Lung (tissue), 12 donors: ENCODE measurements around the gene JKAMP. TPM values are rescaled to one million over a fixed set of nuclear protein-coding genes. Genes with fewer than 3 reads are reported as not detected.

Experiments
- ATAC-seq: fragments of 200-7000 bp; cut with Tn5 transposase; one replicate; pipeline ENCODE4 v1.9.1; 2020; ENCODE audit warnings: moderate number of reproducible peaks; ENCODE audit not compliant: insufficient read depth, low FRiP score
- DNase-seq, 3 donors: peaks; one replicate each; pipeline ENCODE4 v3.0.0-alpha.2; 2013 to 2017
- H3K27ac ChIP-seq, 2 donors: one replicate each; pipeline ENCODE4 v1.5.1; 2013; ENCODE audit warnings: mild to moderate bottlenecking in 2 of 2, moderate library complexity in 2 of 2, control low read depth in 1 of 2, inconsistent platforms in 1 of 2, low read depth in 1 of 2, low read length in 1 of 2
- H3K27me3 ChIP-seq, 3 donors: one replicate each; pipeline ENCODE4 v1.5.1; 2013; ENCODE audit warnings: low read length in 2 of 3; ENCODE audit not compliant: control insufficient read depth in 3 of 3, insufficient read depth in 3 of 3
- H3K36me3 ChIP-seq, 4 donors: one replicate each; pipeline ENCODE4 v1.5.1; 2013; ENCODE audit warnings: low read length in 4 of 4, mild to moderate bottlenecking in 1 of 4, moderate library complexity in 1 of 4; ENCODE audit not compliant: control insufficient read depth in 4 of 4, insufficient read depth in 4 of 4
- H3K4me1 ChIP-seq, 5 donors: one replicate each; pipeline ENCODE4 v1.5.1; 2013; ENCODE audit warnings: low read length in 5 of 5, mild to moderate bottlenecking in 2 of 5, moderate library complexity in 1 of 5; ENCODE audit not compliant: control insufficient read depth in 5 of 5, insufficient read depth in 5 of 5
- H3K4me3 ChIP-seq: one replicate; pipeline ENCODE4 v1.5.1; 2013; ENCODE audit warnings: mild to moderate bottlenecking, control low read depth, moderate library complexity
- H3K9ac ChIP-seq, 2 donors: one replicate each; pipeline ENCODE4 v1.5.1; 2013; ENCODE audit warnings: low read length in 2 of 2, control low read depth in 1 of 2; ENCODE audit not compliant: insufficient read depth in 1 of 2
- H3K9me3 ChIP-seq, 4 donors: one replicate each; pipeline ENCODE4 v1.5.1; 2013; ENCODE audit warnings: low read length in 3 of 4, mild to moderate bottlenecking in 1 of 4, moderate library complexity in 1 of 4; ENCODE audit not compliant: control insufficient read depth in 4 of 4, insufficient read depth in 3 of 4
- CTCF ChIP-seq: IDR thresholded peaks from 2 replicates; pipeline ENCODE4 v1.5.1; 2012; ENCODE audit warnings: mild to moderate bottlenecking; ENCODE audit errors: control extremely low read depth, extremely low read depth
- WGBS, 2 donors: extraction: QIAGEN DNeasy Blood & Tissue Kit; methylation state at CpG; one replicate each; pipeline ENCODE4 v1.1.7; 2013; 5-methylcytosine and 5-hydroxymethylcytosine counted together
- polyA plus RNA-seq, 2 donors: library from polyadenylated mRNA; stranded (reverse); fragments of 200-250 nt; gene quantifications; one replicate each; pipeline ENCODE4 v1.2.1, GENCODE V29; 2013
- total RNA-seq, 2 donors: library from RNA; depleted of rRNA in 1 of 2; stranded (reverse); fragments of >200 nt in 1 of 2; gene quantifications; one replicate each; pipeline ENCODE4 v1.2.1, GENCODE V29; 2014 to 2021
- donor health status: control.
- donor health status: control.
- donor health status: Bipolar disorder and iron deficiency.
- donor health status: healthy.
- donor health status: DM: yes; HTN: yes; CAD: no.

JKAMP gene
- total and polyA plus RNA-seq, 4 donors = 21.8 to 111 (median 38.7) TPM

DNA sequence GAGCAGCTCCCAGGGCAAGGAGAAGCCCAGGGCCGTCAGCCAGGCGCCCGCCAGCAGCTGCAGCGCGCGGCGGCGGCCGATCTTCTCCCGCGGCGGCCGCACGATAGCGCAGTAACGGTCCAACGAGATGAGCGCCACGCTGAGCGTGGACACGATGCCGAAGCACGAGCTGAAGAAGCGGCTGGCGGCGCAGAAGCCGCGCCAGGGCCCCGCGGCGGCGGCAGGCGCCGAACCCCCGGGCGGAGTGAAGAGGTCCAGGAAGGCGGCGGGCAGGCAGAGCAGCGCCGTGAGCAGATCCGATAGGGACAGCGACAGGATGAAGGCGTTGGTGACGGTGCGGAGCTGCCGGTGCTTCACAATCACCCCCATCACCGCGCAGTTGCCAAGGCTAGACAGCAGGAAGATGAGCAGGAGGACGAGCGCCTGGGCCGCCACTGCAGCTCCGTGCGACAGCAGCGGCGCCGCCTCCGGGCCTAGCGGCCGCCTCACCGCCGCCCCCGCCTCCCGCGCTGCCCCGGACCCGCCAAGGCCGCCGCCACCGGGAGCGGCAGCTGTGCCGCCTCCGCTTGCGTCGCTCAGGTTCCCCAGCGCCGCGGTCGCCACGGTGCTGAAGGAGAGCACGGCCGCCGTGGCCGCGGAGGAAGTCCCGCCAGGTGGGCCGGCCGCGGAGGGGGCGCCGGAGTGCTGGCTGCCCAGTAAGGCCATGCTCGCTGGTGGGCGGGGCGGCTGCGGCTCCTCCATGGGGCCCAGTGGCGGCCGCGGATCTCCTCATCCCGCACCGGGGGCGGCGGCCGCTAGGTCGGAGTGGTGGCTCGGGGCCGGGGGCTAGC, 19.6 kb upstream of the JKAMP start:
- H3K9ac ChIP-seq = no peak overlapping the region
- 0 to 1% methylated on average over 79 to 105 of the region's 105 CpGs for WGBS, 2 donors
- H3K9me3 ChIP-seq = no peaks in the 10 kb centered on the region
- peak overlapping the region in 1 of 2 donors; percentile 44 for H3K27ac ChIP-seq
- TF ChIP-seq CTCF = no peak
- H3K4me3 ChIP-seq = peak overlapping the region; percentile 60
- DNase-seq (peak; percentile 67 to 74 (median 72)), ATAC-seq (peak; percentile 82)
- peaks cover 0 to 8% (median 0%) of the 10 kb centered on the region in 5 donors for H3K4me1 ChIP-seq
- H3K36me3 ChIP-seq = peaks cover 0 to 7% (median 4%) of the 10 kb centered on the region in 4 donors
- peaks cover 0 to 3% (median 0%) of the 10 kb centered on the region in 3 donors for H3K27me3 ChIP-seq

DNA sequence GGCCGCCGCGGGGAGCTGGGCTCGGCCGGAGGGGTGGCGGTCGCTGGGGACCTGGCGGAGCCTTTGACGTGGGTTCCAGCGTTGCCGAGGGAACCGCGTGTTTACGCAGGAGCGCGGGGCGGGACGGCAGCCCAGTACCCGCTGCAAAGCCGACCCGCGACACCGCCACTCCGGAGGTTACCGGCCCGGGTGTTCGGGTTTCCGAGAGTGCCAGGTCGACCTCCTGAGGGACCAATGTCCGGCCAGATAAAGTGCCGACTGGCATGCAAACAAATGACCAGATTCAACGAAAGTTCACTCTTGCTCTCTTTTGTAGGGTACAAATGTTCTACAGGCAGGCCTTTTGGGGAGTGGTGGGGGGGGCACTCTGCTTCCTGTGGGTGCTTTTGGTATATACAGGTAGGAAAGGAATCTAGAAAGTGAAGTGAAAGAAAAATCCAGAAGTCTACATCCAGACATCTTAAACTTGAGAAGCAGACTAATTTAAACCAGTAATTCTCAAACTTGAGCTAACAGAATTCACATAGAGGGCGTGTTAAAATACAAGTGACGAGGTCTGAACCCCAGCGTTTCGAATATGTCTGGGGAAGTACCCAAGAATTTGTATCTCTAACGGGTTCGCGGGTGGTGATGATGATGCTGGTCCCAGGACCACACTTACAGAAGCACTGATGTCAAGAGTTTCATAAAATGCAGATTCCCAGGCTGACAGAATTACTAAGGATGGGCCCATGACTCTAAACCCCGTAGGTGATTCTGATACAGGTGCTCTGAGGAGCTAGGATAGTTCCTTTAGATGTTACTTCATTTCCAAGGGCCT, 18.8 kb upstream of the JKAMP start, which contains the start of gene GPR135:
Gene GPR135 (minus strand): TSS at position 65 of the 820 bp plus-strand sequence. CDS start 154 bp downstream, outside the sequence.
- peaks cover 0 to 8% (median 5%) of the 10 kb centered on the region in 4 donors for H3K36me3 ChIP-seq
- DNase-seq (peak; percentile 71 to 76 (median 73)), ATAC-seq (peak; percentile 49)
- H3K27ac ChIP-seq = peak within 1 kb of the TSS in 1 of 2 donors; percentile 44
- peaks cover 0 to 3% (median 0%) of the 10 kb centered on the region in 3 donors for H3K27me3 ChIP-seq
- H3K9me3 ChIP-seq = no peaks in the 10 kb centered on the region
- 19 to 22% methylated on average over 35 to 40 of the region's 40 CpGs for WGBS, 2 donors
- no peak within 1 kb of the TSS for H3K9ac ChIP-seq
- H3K4me1 ChIP-seq = peaks cover 0 to 8% (median 0%) of the 10 kb centered on the region in 5 donors
- TF ChIP-seq CTCF = no peak
- H3K4me3 ChIP-seq = peak within 1 kb of the TSS; percentile 60

DNA sequence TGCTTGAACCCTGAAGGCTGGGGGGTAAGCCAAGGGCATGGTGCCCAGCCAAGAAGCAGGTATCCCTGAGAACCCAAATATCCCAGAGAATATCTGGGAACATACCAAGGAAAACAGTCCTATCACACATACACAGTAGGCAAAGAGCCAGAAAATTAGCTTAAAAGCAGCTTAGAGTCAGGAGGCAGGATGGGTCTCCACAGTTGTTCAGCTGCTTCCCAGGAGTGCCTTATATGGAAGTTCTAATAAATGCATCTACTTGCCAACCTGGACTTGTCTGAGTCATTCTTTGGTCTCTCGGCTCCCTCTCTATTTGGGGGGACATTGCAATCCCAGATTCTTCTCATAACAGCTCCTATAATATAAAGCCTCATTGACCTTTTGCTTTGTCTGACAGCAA, 10.1 kb upstream of the JKAMP start:
- Histone ChIP-seq H3K4me1 (peaks cover 0 to 2% (median 0%) of the 10 kb centered on the region in 5 donors), H3K36me3 (peaks cover 9 to 35% (median 28%) of the 10 kb centered on the region in 4 donors), H3K4me3 (no peak overlapping the region), H3K9ac (no peak overlapping the region), H3K9me3 (no peaks in the 10 kb centered on the region), H3K27ac (no peak overlapping the region), H3K27me3 (no peaks in the 10 kb centered on the region)
- DNase-seq (no peak), ATAC-seq (no peak)
- no peak for TF ChIP-seq CTCF
- WGBS, 2 donors = 80 to 87% methylated on average over 1 of the region's 1 CpG
